Raji (cell line): ENCODE data around the gene ERFE.

Experiments used
- POLR2A ChIP-seq: IDR thresholded peaks from 2 replicates; pipeline ENCODE4 v1.6.1; 2011; ENCODE audit warnings: low read depth, low read length, control low read depth; ENCODE audit not compliant: insufficient read depth

The ERFE gene

DNA sequence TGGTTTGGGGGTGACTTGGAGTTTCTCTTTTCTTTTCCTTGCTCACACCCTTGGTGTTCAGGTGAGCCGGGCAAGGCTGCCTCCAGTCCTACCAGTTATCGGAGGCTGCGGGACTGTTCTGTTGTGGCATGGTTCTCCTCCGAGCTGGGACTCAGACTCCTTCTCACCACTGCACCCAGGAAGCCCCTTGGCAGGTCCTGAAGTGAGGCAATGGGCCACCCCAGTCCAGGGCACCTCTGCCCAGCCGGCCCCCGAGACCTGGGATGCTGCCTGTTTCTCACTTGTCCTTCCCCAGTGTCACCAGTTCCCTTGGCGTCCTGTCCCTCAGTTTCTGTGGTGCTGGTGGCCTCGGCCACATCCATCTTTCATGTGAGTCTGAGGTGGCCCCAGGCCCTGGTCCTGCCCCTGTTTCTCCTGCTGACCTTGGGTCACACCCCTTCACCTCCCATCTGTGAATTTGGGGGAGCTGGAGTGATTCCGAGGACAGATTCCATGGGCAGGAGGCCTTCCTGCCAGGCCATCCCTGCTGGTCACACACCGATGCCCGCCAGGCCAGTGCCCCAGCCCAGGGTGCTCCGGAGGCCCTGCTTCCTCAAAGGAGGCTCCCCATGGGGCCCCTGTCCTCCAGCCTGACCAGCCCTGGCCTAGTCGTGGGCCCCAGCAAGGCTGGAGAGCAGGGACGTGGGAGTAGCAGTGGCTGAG lies 26.9 kb upstream of the ERFE start:
- no peak for TF ChIP-seq POLR2A

DNA sequence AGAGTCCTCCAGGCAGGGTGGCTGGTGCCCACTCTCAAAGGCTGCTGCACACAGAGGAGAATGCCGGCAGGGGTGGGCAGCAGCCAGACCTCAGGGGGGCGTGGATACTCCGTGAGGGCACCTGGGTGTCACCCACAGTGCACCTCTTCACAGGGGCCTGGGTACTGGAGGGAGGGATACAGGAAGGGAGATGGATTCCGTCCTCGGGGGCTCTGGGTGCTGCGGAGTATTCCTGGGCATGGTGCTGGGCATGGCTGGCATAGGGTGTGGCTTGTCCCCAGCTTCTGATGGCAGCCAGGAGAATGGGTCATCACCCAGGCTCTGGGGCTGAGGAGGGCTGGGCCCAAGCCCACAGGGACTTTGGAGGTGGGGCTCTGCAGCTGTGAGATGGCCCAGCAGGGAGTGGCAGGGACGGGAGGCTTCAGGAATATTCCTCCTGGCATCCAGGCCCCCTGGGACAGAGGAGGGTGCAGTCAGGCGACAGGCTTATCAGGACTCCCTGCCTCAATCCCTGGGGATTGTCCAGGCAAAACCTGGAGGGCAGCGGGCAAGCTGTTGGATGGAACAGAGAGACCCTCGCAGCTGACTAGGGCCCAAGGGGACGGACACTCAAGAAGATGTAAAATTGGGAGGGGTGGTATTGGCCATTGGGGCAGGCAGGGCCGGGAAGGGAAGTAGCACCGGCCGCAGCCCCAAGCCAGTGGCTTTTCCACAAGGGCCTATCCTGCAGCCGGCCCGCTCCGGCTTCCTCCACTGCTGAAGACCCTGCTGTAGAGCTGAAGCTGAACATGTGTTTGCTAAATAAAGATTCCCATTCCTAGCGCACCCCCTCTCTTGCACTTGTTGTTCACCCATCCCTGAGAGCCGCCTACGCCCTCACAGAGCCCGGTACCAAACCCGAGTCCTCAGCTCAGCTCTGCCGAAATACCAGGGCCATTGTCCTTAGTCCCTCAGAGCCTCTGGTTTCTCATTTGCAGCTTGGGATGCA lies 26.0 kb upstream of the ERFE start:
- no peak for TF ChIP-seq POLR2A

DNA sequence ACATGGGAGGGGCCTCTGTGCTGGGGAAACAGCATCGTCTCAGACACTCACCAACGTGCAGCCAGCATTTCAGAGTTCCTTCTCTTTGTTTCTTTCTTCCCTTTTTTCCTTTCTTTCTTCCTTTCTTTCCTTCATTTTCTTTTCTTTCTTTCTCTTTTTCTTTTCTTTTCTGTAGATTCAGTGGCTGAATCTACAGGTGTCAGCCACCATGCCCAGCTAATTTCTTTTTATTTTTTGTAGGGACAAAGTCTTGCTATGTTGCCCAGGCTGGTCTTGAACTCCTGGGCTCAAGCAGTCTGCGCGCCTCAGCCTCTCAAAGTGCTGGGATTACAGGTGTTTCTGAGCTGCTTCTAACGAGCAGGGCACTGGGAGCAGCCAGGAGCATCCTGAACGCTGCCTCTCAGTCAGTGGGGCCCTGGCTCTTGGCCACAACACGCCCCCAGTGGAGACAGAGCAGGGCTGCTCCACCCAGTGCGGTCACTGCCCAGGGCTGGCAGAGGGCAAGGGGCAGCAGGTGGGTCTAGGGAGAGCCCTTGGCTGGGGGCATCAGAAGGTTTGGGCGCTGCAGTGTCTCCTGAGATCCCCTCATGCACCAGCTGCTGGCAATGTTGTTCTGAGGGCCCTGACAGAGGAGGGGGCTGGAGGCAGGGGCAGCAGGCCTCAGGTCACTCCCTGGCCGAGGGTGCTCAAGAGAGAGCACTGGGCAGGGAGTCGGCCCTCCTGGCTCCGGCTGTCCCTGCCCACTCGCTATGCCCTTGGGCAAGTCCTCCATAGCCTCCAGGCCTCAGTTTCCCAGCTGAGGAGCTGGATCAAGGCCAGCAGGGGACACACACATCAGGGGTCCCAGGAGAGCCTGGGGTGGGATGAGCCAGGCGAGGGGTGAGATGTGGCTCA lies 25.0 kb upstream of the ERFE start:
- TF ChIP-seq POLR2A: no peak

DNA sequence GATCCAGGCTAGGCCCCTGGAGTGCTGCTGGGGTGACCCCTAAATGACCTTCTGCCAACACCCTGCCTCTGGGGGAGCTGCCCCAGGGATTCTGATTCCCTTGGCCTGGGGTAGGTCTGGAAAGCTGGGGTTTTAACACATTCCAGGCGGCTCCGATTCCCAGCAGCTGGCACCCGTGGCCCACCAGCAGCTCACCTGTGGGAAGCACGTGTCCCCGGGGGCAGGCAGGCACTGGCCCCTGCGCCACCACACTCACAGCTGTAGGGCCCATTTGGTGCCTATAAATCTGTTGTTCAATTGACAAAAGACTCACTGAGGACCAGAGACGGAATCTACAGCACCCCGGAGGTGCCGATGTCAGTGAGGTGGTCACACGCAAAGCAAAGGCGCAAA lies 24.4 kb upstream of the ERFE start:
- TF ChIP-seq POLR2A: no peak

DNA sequence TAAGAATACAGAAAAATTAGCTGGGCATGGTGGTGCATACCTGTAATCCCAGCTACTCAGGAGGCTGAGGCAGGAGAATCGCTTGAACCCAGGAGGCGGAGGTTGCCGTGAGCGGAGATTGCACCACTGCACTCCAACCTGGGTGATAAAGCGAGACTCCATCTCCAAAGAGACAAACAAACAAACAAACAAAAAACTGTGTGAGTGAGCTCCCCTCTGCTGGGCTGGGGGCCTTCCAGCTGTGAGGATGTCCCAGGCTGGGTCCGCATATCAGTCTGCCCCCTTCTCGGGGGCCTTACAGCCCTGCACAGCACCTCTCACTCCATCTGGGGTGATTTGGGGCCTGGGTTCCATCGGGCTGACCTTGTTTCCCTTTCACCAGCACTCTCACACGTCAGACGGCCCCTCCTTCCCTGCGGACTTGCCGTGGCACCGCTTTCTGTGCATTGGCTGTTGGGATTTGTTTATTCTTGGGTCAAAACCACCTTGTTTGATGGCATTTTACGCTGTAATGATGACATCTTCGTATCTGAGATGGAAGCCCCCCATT lies 23.1 kb upstream of the ERFE start:
- no peak for TF ChIP-seq POLR2A

DNA sequence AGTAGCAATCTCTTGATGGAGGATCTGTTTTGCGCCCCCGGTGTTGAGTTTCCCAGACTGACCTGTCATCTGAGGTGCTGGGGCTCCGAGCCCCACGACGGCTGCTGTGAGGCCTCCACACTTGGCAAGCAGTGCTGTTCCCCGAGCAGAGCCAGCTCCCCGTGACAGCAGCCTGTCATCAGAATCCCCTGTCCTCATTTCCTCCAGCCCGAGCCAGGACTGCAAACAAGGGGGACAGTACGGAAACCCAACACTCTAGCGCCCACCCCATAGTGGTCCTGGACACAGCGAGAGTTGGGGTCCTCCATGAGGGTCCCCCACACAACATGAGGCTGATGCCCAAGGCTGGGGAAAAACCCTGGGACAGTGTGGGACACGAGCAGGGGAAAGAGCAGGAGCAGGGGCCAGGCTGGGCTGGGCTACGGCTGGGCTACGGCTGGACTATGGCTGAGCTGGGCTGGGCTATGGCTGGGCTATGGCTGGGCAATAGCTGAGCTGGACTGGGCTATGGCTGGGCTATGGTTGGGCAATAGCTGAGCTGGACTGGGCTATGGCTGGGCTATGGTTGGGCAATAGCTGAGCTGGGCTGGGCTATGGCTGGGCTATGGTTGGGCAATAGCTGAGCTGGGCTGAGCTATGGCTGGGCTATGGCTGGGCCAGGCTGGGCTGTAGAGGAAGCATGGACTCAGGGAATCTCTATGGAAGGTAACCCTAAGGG lies 21.8 kb upstream of the ERFE start:
- no peak for TF ChIP-seq POLR2A

DNA sequence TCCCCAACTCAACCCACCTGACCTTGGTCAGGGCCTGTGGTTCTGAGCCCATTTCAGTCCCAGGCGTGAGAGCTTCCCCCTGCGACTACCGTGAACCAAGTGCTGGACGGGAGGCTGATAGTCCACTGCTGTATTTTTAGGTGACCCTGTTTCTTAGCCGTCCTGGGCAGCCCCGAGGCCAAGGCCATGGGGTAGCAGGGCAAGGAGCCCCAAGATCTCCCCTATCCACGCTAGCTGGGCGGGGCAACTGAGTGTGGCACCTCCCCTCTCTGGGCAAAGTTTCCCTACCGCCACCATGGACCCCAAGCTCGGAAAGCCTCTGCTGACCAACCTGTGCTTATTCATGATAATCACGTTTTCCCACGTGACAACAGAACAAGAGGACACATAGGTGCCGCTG lies 20.9 kb upstream of the ERFE start:
- no peak for TF ChIP-seq POLR2A

DNA sequence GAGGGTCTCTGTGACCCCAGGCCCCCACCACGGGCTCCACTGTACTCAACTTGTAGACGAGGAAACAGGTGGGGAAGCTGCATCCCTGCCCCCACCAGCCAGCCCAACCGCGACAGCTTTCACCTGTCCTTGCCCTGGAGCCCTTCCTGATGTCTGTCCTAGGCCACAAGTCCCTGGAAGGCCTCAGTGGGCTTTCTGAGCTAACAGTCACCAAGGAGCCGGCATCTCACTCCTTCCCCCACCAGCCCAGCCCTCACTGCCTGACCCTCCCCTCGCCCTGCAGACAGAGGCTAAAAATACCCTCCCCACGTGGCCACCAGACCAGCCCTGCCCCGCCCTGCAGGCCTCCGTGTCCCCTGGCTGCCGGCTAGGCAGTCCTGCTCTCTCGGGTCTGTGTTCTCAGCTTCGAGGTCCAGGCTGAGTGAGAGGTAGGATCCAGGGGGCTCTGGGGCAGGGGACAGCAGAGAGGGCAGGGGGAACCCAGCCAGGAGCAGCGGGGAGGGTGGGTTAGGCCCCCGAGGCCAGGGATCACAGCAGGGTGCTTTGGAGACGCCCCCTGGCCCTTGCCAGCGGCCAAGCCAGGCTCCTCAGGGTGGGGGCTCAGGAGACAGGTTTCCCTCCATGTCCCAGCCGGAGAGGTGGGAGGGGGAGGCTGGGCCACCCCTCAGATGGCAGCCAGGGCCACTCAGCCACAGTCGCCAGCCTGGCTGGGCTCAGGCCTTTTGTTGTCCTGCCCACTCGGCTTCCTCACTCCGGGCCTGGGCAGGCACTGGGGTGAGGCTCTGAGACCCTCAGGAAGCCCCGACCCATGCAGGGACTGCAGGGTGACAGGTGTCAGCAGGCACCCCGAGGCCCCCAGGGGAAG lies 20.2 kb upstream of the ERFE start, which contains the start of gene KLHL30:
Gene KLHL30 (plus strand): TSS at position 338 of the 865 bp plus-strand sequence. CDS start 2,087 bp downstream, outside the sequence.
- no peak for TF ChIP-seq POLR2A

DNA sequence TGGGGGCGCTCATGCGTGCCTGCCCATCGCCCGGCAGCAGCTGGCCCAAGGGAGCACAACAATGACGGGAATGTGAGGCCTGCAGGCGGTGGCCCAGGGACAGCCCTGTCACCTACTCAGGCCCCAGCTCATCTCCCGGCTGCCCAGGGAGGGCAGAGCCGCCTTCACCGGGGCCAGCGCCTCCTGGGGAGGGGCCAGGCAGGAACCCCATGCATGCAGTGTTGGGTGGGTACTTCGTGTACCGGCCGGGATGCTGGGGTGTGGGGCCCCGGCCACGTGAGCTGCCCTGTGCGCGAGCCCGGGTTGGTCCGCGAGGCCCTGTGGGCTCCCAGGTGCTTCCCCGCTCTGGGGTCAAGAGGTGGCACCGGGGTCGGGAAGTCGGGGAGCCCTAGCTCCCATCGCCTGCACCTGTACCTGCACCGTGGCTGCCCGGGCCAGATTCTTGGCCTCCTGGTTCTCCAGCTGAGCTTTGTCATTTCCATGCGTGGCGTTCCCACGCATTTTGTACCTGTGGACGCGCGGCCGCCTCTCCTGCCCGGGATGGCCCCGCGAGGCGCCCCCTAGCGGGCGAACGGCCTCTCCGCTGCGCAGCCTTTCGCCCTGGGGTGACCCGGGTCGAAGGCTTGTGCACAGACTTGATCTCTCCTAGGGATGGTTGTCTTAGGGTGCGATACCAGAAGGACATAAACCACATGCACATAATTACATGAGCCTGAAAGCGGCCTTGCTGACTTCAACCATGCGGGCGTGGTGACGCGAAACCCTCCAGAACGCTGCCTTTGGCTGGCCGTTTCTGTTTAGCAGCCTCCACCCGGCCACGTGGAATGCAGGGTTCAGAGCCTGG lies 19.4 kb upstream of the ERFE start:
- no peak for TF ChIP-seq POLR2A

DNA sequence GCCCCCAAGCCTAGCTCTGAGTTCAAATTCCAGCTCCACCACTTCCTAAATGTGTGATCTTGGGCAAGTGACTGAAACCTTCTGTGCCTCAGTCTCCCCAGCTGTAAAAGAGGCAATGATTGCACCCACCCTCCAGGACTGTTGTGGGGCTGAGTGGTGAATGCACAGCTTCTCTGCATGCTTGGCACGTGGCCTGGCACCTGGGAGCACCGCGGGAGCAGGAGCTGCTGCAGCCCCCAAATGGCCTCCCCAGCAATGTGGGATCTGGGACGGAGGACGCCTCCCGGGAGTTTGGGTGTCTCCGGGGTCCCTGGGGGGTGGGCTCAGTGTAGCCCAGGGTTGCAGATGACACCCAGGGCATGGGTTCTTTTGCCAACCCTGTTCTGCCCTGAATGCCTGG lies 18.7 kb upstream of the ERFE start:
- no peak for TF ChIP-seq POLR2A

DNA sequence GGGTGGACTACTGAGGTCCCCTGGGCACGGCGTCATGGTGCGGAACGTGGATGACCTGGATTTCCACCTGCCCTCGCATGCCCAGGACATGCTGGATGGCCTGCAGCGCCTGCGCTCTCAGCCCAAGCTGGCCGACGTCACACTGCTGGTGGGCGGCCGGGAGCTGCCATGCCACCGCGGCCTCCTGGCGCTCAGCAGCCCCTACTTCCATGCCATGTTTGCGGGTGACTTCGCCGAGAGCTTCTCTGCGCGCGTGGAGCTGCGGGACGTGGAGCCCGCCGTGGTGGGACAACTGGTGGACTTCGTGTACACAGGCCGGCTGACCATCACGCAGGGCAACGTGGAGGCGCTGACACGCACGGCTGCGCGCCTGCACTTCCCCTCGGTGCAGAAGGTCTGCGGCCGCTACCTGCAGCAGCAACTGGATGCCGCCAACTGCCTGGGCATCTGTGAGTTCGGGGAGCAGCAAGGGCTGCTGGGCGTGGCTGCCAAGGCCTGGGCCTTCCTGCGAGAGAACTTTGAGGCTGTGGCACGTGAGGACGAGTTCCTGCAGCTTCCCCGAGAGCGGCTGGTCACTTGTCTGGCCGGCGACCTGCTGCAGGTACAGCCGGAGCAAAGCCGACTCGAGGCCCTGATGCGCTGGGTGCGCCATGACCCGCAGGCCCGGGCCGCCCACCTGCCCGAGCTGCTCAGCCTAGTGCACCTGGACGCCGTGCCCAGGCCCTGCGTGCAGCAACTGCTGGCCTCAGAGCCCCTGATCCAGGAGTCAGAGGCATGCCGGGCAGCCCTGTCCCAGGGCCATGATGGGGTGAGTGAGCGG lies 17.8 kb upstream of the ERFE start:
- TF ChIP-seq POLR2A: no peak
